Prostate gland (tissue), 2 donors: ENCODE measurements around the gene LGALS9.

Source experiments
- POLR2A ChIP-seq: fragments of 450-650 bp; IDR thresholded peaks from one replicate; pipeline ENCODE4 v1.6.1; 2016; ENCODE audit warnings: antibody characterized with exemption, mild to moderate bottlenecking
- POLR2AphosphoS5 ChIP-seq: sonication (generic); formaldehyde crosslinking; IDR thresholded peaks from one replicate; pipeline ENCODE4 v1.6.1; 2017; ENCODE audit warnings: antibody characterized with exemption
- TF ChIP-seq, protein P1 (sequence below), 4 experiments: fragments of 200-600 bp in 2 of 4; fragments of 450-650 bp in 2 of 4; sonication (generic) in 2 of 4; IDR thresholded peaks; 1 replicate in 3 of 4; 2 replicates in 1 of 4; pipeline ENCODE4 v1.5.1; 2016 to 2019; ENCODE audit warnings: antibody characterized with exemption in 4 of 4, mild to moderate bottlenecking in 2 of 4, moderate library complexity in 2 of 4

DNA sequence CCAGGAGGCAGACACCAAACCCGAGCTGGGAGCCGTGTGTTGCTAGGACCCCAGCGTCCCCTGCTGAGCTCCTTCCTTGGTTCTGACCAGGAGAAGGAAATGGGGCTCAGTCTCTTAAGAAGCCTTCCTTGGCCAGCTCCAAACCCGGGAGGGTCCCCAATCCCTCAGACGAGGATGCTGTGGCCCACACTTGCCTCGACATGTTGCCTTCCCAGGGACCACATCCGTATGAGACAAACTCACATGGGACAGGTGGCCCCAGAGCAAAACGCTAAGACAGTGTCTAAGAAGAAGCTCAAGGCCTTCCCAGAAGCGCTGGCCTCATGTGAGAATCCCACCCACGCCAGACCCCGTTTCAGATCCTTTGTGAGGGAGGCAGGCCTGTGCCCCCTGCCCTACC, 19.8 kb downstream of the LGALS9 start:
- TF ChIP-seq, protein P1, sequence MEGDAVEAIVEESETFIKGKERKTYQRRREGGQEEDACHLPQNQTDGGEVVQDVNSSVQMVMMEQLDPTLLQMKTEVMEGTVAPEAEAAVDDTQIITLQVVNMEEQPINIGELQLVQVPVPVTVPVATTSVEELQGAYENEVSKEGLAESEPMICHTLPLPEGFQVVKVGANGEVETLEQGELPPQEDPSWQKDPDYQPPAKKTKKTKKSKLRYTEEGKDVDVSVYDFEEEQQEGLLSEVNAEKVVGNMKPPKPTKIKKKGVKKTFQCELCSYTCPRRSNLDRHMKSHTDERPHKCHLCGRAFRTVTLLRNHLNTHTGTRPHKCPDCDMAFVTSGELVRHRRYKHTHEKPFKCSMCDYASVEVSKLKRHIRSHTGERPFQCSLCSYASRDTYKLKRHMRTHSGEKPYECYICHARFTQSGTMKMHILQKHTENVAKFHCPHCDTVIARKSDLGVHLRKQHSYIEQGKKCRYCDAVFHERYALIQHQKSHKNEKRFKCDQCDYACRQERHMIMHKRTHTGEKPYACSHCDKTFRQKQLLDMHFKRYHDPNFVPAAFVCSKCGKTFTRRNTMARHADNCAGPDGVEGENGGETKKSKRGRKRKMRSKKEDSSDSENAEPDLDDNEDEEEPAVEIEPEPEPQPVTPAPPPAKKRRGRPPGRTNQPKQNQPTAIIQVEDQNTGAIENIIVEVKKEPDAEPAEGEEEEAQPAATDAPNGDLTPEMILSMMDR (IDR thresholded peaks at IDR 0.05) = no peak
- TF ChIP-seq POLR2A = no peak
- no peak for TF ChIP-seq POLR2AphosphoS5
